H1 (cell line): ENCODE data around the gene EPB41L4A. TPM values are rescaled to one million over a fixed set of nuclear protein-coding genes. Genes with fewer than 3 reads are reported as not detected.

Experiments used
- BACH1 ChIP-seq: IDR thresholded peaks from 2 replicates; pipeline ENCODE4 v1.6.1; 2012; ENCODE audit warnings: low read length, improper control_type of control experiment
- MAFK ChIP-seq: IDR thresholded peaks from 2 replicates; pipeline ENCODE4 v1.6.1; 2012; ENCODE audit warnings: low read depth, mild to moderate bottlenecking, improper control_type of control experiment, low read length
- RNF2 ChIP-seq: fragments of 200-900, 300-1000 bp; sonication (generic); IDR thresholded peaks from 2 replicates; pipeline ENCODE4 v1.7.1; 2016; ENCODE audit warnings: borderline replicate concordance, low read depth, mild to moderate bottlenecking, antibody characterized with exemption, low read length; ENCODE audit not compliant: poor library complexity, severe bottlenecking; ENCODE audit errors: missing control alignments
- YY1 ChIP-seq: IDR thresholded peaks from 2 replicates; pipeline ENCODE4 v1.6.1; 2011; ENCODE audit warnings: low read depth, mild to moderate bottlenecking, low read length
- polyA plus RNA-seq, 7 experiments: library from polyadenylated mRNA; depleted of rRNA in 3 of 7; stranded (reverse) in 5 of 7; unstranded in 2 of 7; fragments of >200 nt in 5 of 7; fragments of 200-250 nt in 2 of 7; gene quantifications; 1 replicate in 5 of 7; 2 replicates in 1 of 7; 4 replicates in 1 of 7; pipeline versions ENCODE4 v1.2.1 to v1.2.3, GENCODE V29; 2011 to 2013; ENCODE audit warnings: missing spikeins in 2 of 7, mixed read lengths in 2 of 7
- total RNA-seq: library from RNA; stranded (reverse); fragmentation: NEBNext Ultra II Directional; extraction: Animal tissue kit (Norgen Biotek cat#: 25700); gene quantifications from 2 replicates; pipeline ENCODE4 v1.2.1, GENCODE V29; 2021

Gene EPB41L4A
- total and polyA plus RNA-seq, 2 of the 8 experiments (the other 6 are each of a cell fraction or from before 2014, with no cell fraction given): 1.6 to 4.6 TPM

DNA sequence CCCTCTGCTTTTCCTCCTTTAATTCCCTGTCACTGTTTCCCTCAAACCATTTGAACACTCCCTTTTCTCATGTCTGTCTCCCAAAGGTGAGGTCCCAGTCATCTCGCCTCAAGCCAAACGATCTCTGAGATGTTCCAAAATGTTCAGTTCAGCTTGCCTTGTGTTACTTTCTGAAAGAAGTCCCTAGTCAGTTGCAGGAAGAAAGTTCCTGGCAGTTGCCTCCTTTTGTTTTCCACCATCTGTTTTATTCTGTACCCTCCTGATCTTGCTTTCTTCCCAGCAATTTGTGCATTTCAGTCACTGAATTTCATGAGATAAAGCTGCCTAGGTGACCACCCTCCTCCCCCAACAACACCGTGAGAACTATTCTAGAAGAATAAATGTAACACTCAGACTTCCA, 277.5 kb downstream of the EPB41L4A start (continued):
- TF ChIP-seq RNF2: no peak
- no peak for TF ChIP-seq YY1
- TF ChIP-seq BACH1: no peak
- TF ChIP-seq MAFK: no peak
